HCT116 (cell line): ENCODE measurements around the gene HGF.

ENCODE experiments used
- ATF3 ChIP-seq: IDR thresholded peaks from 2 replicates; pipeline ENCODE4 v1.6.1; 2012
- CTCF ChIP-seq, 3 experiments: fragments of 200-600 bp in 1 of 3; sonication (generic) in 1 of 3; IDR thresholded peaks in 2 of 3; conservative IDR thresholded peaks in 1 of 3; 2 replicates each; pipeline ENCODE4 v1.5.1; 2012 to 2017; ENCODE audit warnings: low read depth in 2 of 3, low read length in 2 of 3, antibody characterized with exemption in 1 of 3, borderline replicate concordance in 1 of 3, control low read depth in 1 of 3, mild to moderate bottlenecking in 1 of 3, mixed read lengths in 1 of 3, mixed run types in 1 of 3, moderate library complexity in 1 of 3; ENCODE audit not compliant: insufficient read depth in 1 of 3
- EZH2 ChIP-seq: fragments of 200-600 bp; sonication (generic); IDR thresholded peaks from 2 replicates; pipeline ENCODE4 v1.6.1; 2017; ENCODE audit warnings: antibody characterized with exemption, mixed run types
- EZH2phosphoT487 ChIP-seq: fragments of 200-600 bp; IDR thresholded peaks from 2 replicates; pipeline ENCODE4 v1.6.1; 2018; ENCODE audit warnings: antibody characterized with exemption, borderline replicate concordance
- JUND ChIP-seq: IDR thresholded peaks from 2 replicates; pipeline ENCODE4 v1.6.1; 2012
- POLR2A ChIP-seq: IDR thresholded peaks from 2 replicates; pipeline ENCODE4 v1.7.0; 2011; ENCODE audit warnings: borderline replicate concordance; ENCODE audit not compliant: insufficient read depth, insufficient read length; ENCODE audit errors: extremely low read depth
- POLR2AphosphoS5 ChIP-seq: IDR thresholded peaks from 2 replicates; pipeline ENCODE4 v1.6.1; 2011; ENCODE audit warnings: mild to moderate bottlenecking, low read depth, low read length, moderate library complexity
- RAD21 ChIP-seq: IDR thresholded peaks from 2 replicates; pipeline ENCODE4 v1.6.1; 2012; ENCODE audit warnings: low read depth, mild to moderate bottlenecking
- SP1 ChIP-seq: IDR thresholded peaks from 2 replicates; pipeline ENCODE4 v1.6.1; 2012; ENCODE audit warnings: low read depth
- SRF ChIP-seq: IDR thresholded peaks from 2 replicates; pipeline ENCODE4 v1.6.1; 2012; ENCODE audit warnings: low read depth
- TCF7L2 ChIP-seq: IDR thresholded peaks from 2 replicates; pipeline ENCODE4 v1.7.0; 2011; ENCODE audit warnings: borderline replicate concordance, inconsistent platforms; ENCODE audit not compliant: insufficient read depth, insufficient read length; ENCODE audit errors: extremely low read depth
- TF ChIP-seq, protein P1 (sequence below): IDR thresholded peaks from 2 replicates; pipeline ENCODE4 v1.6.1; 2012; ENCODE audit warnings: low read depth

DNA sequence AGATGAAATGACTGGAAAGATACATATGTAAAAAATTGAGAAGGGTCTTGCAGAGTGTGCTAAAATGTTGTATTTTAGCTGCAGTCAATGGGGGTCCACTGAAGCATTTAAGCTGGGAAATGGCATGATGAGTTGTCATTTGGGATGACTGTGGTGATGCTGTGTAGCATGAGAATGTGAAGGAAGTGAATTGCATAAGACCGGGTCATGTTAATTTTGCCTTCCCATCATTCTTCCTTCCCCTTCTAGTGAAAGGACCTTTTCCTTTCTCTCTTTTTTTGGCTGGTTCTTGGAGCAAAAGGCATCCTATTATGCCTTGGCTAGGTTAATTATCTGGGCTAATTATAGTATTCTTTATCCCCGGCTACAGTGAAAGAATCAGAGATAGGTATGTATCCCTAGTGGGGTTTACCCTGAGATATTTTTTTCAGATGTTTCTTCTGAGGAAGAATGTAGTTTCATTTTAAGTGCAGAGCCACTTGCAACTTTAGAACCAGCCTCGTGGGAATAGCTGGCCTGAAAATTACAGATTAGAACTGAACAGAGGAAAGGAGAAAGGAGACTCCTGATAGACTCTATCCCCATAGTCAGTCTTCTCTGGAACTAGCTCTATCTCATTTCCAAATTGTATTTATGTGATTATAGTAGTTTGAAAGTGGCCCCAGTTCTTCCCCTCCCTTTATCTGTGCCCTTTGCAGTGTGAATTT is 93.6 kb downstream of the HGF start:
- no peak for TF ChIP-seq SP1
- TF ChIP-seq POLR2AphosphoS5 = no peak
- TF ChIP-seq EZH2phosphoT487 = no peak
- no peak for TF ChIP-seq JUND
- no peak for TF ChIP-seq RAD21
- no peak for TF ChIP-seq SRF
- TF ChIP-seq, protein P1, sequence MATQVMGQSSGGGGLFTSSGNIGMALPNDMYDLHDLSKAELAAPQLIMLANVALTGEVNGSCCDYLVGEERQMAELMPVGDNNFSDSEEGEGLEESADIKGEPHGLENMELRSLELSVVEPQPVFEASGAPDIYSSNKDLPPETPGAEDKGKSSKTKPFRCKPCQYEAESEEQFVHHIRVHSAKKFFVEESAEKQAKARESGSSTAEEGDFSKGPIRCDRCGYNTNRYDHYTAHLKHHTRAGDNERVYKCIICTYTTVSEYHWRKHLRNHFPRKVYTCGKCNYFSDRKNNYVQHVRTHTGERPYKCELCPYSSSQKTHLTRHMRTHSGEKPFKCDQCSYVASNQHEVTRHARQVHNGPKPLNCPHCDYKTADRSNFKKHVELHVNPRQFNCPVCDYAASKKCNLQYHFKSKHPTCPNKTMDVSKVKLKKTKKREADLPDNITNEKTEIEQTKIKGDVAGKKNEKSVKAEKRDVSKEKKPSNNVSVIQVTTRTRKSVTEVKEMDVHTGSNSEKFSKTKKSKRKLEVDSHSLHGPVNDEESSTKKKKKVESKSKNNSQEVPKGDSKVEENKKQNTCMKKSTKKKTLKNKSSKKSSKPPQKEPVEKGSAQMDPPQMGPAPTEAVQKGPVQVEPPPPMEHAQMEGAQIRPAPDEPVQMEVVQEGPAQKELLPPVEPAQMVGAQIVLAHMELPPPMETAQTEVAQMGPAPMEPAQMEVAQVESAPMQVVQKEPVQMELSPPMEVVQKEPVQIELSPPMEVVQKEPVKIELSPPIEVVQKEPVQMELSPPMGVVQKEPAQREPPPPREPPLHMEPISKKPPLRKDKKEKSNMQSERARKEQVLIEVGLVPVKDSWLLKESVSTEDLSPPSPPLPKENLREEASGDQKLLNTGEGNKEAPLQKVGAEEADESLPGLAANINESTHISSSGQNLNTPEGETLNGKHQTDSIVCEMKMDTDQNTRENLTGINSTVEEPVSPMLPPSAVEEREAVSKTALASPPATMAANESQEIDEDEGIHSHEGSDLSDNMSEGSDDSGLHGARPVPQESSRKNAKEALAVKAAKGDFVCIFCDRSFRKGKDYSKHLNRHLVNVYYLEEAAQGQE = no peak
- no peak for TF ChIP-seq CTCF (IDR thresholded peaks at IDR 0.05 in 2 of 3, conservative IDR thresholded peaks at IDR 0.05 in 1 of 3; ENCODE audit: borderline replicate concordance in 1 of 3, insufficient read depth in 1 of 3, low read depth in 2 of 3, low read length in 2 of 3)
- TF ChIP-seq POLR2A = no peak
- no peak for TF ChIP-seq EZH2
- TF ChIP-seq TCF7L2 = no peak
- no peak for TF ChIP-seq ATF3
